Ascending aorta (tissue), 2 donors: ENCODE data around the gene TOGARAM1. TPM values are rescaled to one million over a fixed set of nuclear protein-coding genes. Genes with fewer than 3 reads are reported as not detected.

ENCODE experiments used
- DNase-seq, 2 donors: peaks; one replicate each; pipeline ENCODE4 v3.0.0-alpha.2; 2019; ENCODE audit warnings: low spot score in 2 of 2
- H3K27ac ChIP-seq, 2 donors: fragments of 200-600 bp; sonication (generic); one replicate each; pipeline ENCODE4 v1.5.1; 2016 to 2017; ENCODE audit warnings: mild to moderate bottlenecking in 1 of 2
- H3K27me3 ChIP-seq: fragments of 200-600 bp; sonication (generic); one replicate; pipeline ENCODE4 v1.5.1; 2017
- H3K36me3 ChIP-seq, 2 donors: fragments of 200-600 bp; sonication (generic); one replicate each; pipeline ENCODE4 v1.5.1; 2016
- H3K4me1 ChIP-seq, 2 donors: fragments of 200-600 bp; sonication (generic); one replicate each; pipeline ENCODE4 v1.5.1; 2016 to 2017; ENCODE audit warnings: mild to moderate bottlenecking in 1 of 2
- H3K4me3 ChIP-seq, 2 donors: fragments of 200-600 bp; sonication (generic); one replicate each; pipeline ENCODE4 v1.5.1; 2016 to 2017; ENCODE audit warnings: mild to moderate bottlenecking in 1 of 2
- H3K9me3 ChIP-seq, 2 donors: fragments of 200-600 bp; sonication (generic); one replicate each; pipeline ENCODE4 v1.5.1; 2016
- CTCF ChIP-seq, 3 experiments: fragments of 200-600 bp in 2 of 3; fragments of 450-650 bp in 1 of 3; sonication (generic) in 2 of 3; IDR thresholded peaks; one replicate each; pipeline ENCODE4 v1.5.1; 2016 to 2019; ENCODE audit warnings: antibody characterized with exemption in 3 of 3, mild to moderate bottlenecking in 1 of 3, moderate library complexity in 1 of 3
- intact Hi-C: fragments of 100-400 bp; cut with DNase I; formaldehyde crosslinking; loops from one replicate; pipeline ENCODE4 v1.15.1; 2023
- total RNA-seq: library from RNA; depleted of rRNA; stranded (reverse); fragments of >200 nt; gene quantifications from one replicate; pipeline ENCODE4 v1.1.0, GENCODE V29; 2016

Gene TOGARAM1
- total RNA-seq, 1 donor from 2014 or later: 1.8 TPM

GRCh38 chr14:44940211-44940610 lies 21.8 kb upstream of the TOGARAM1 start:
- H3K36me3 ChIP-seq: peaks cover 18 to 46% of the 10 kb centered on the region in 2 donors
- TF ChIP-seq CTCF (IDR thresholded peaks at IDR 0.05): no peak
- intact Hi-C loops: no loop called here
- H3K27me3 ChIP-seq: no peaks in the 10 kb centered on the region
- no peaks in the 10 kb centered on the region for H3K4me1 ChIP-seq
- no peak overlapping the region for H3K27ac ChIP-seq
- no peak overlapping the region for H3K4me3 ChIP-seq
- no peaks in the 10 kb centered on the region for H3K9me3 ChIP-seq
- no peak for DNase-seq

DNA sequence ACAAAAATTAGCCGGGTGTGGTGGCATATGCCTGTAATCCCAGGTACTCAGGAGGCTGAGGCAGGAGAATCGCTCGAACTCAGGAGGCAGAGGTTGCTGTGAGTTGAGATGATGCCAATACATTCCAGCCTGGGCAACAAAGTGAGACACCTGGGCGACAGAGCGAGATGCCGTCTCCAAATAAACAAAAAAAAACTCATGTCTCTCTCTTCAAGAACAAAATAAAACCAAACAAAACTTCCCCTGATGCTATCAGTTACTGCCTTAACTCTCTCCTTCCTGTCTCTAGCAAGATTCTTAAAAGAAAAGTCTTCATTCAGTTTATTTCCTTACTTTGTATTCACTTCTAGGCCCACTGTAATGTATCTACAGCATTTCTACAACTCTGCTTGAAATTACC lies 21.0 kb upstream of the TOGARAM1 start:
- H3K36me3 ChIP-seq: peaks cover 18 to 49% of the 10 kb centered on the region in 2 donors
- H3K27me3 ChIP-seq: no peaks in the 10 kb centered on the region
- intact Hi-C loops: no loop called here
- DNase-seq: no peak
- H3K27ac ChIP-seq: no peak overlapping the region
- no peaks in the 10 kb centered on the region for H3K9me3 ChIP-seq
- no peaks in the 10 kb centered on the region for H3K4me1 ChIP-seq
- TF ChIP-seq CTCF (IDR thresholded peaks at IDR 0.05): no peak
- H3K4me3 ChIP-seq: no peak overlapping the region

DNA sequence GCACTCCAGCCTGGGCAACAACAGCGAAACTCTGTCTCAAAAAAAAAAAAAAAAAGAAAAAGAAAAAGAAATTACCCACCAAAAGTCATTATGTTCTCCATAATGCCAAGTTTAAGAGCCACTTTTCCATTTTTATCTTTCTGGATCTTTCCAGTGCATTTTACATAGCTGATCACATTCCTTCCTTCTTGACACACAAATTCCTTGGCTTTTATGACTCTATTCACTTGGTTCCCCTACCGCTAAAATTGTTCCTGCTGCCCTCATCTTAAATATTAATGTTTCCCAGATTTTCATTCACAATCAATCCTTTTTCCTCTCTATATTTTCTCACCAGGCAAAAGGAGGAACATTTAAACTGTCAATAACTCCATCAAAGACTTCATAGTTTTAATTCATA lies 20.4 kb upstream of the TOGARAM1 start:
- no peak for TF ChIP-seq CTCF (IDR thresholded peaks at IDR 0.05)
- Histone ChIP-seq H3K4me1 (no peaks in the 10 kb centered on the region), H3K36me3 (peaks cover 18 to 44% of the 10 kb centered on the region in 2 donors), H3K27me3 (no peaks in the 10 kb centered on the region), H3K4me3 (no peak overlapping the region), H3K9me3 (no peaks in the 10 kb centered on the region), H3K27ac (no peak overlapping the region)
- DNase-seq: no peak
- intact Hi-C loops: no loop called here

- Histone ChIP-seq H3K27ac (no peak overlapping the region), H3K36me3 (peaks cover 13 to 46% of the 10 kb centered on the region in 2 donors), H3K4me3 (no peak overlapping the region), H3K9me3 (no peaks in the 10 kb centered on the region), H3K4me1 (no peaks in the 10 kb centered on the region), H3K27me3 (no peaks in the 10 kb centered on the region)
- DNase-seq: no peak
- intact Hi-C loops: no loop called here
- no peak for TF ChIP-seq CTCF (IDR thresholded peaks at IDR 0.05)
These were observed 19.6 kb upstream of the TOGARAM1 start for GRCh38 chr14:44942436-44942835.

DNA sequence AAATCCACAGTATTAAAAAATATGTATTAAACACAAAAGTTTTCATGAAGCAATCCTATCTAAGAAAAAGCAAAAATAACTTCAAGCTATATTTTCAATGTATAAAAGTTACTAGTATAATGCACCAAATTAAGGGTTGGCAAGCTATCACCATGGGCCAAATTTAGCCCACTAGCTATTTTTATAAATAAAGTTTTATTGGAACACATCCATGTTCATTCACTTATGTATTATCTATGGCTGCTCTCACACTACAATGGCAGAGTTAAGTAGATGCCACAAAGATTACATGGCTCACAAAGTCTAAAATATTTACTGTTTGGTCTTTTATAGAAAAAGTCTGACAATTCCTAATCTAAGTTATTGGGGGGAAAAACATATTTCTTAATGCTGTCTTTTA lies 17.9 kb upstream of the TOGARAM1 start:
- Histone ChIP-seq H3K4me1 (no peaks in the 10 kb centered on the region), H3K27me3 (no peaks in the 10 kb centered on the region), H3K4me3 (no peak overlapping the region), H3K27ac (no peak overlapping the region), H3K9me3 (no peaks in the 10 kb centered on the region), H3K36me3 (peaks cover 10 to 35% of the 10 kb centered on the region in 2 donors)
- DNase-seq: no peak
- no peak for TF ChIP-seq CTCF (IDR thresholded peaks at IDR 0.05)
- intact Hi-C loops: no loop called here

- H3K36me3 ChIP-seq: peaks cover 10 to 28% of the 10 kb centered on the region in 2 donors
- H3K27ac ChIP-seq: no peak overlapping the region
- H3K27me3 ChIP-seq: no peaks in the 10 kb centered on the region
- no peak for DNase-seq
- intact Hi-C loops: no loop called here
- no peaks in the 10 kb centered on the region for H3K4me1 ChIP-seq
- no peaks in the 10 kb centered on the region for H3K9me3 ChIP-seq
- TF ChIP-seq CTCF (IDR thresholded peaks at IDR 0.05): no peak
- H3K4me3 ChIP-seq: no peak overlapping the region
These were observed 16.7 kb upstream of the TOGARAM1 start for GRCh38 chr14:44945264-44945663.
